ENCODE measurements around the gene MAPK10.
A peak's percentile ranks its signal among the peaks of the same experiment; 100 is the strongest.
"Not testable (repeated sequence)": the region's sequence is repeated elsewhere in the genome, so short reads cannot be mapped to it uniquely, and the experiment has no call there.

MAPK10 gene

GRCh38 chr4:86100539-86101215, 259.2 kb downstream of the MAPK10 start:
- no peak for DNase-seq

GRCh38 chr4:86099348-86099747, 260.5 kb downstream of the MAPK10 start:
- no peak for DNase-seq

GRCh38 chr4:86098691-86099090, 261.2 kb downstream of the MAPK10 start:
- DNase-seq, result no peak

GRCh38 chr4:86096373-86096772, 263.5 kb downstream of the MAPK10 start:
- DNase-seq, result no peak

- peak; percentile 56 for DNase-seq
Observed at GRCh38 chr4:86092684-86093083, 267.2 kb downstream of the MAPK10 start.

- DNase-seq, result no peak
Observed at GRCh38 chr4:86091201-86091600, 268.7 kb downstream of the MAPK10 start.

- DNase-seq, result no peak
Observed at GRCh38 chr4:86089781-86090323, 270.0 kb downstream of the MAPK10 start.

GRCh38 chr4:86089053-86089452, 270.8 kb downstream of the MAPK10 start:
- no peak for DNase-seq

GRCh38 chr4:86075796-86076195, 284.1 kb downstream of the MAPK10 start:
- DNase-seq, result not testable (repeated sequence)

- no peak for DNase-seq
Observed at GRCh38 chr4:86060341-86060740, 299.5 kb downstream of the MAPK10 start.

GRCh38 chr4:86058621-86059020, 301.2 kb downstream of the MAPK10 start:
- no peak for DNase-seq

- DNase-seq, result no peak
Observed at GRCh38 chr4:86055898-86056297, 304.0 kb downstream of the MAPK10 start.

GRCh38 chr4:86054286-86055032, 305.4 kb downstream of the MAPK10 start:
- no peak for DNase-seq

- DNase-seq, result peak; percentile 15
Observed at GRCh38 chr4:86050496-86050895, 309.4 kb downstream of the MAPK10 start.

GRCh38 chr4:86048426-86048825, 311.4 kb downstream of the MAPK10 start:
- no peak for DNase-seq

GRCh38 chr4:86044593-86044985, 315.3 kb downstream of the MAPK10 start:
- DNase-seq, result no peak

- peak; percentile 10 for DNase-seq
Observed at GRCh38 chr4:86043755-86044592, 315.9 kb downstream of the MAPK10 start.

GRCh38 chr4:86038037-86038436, 321.8 kb downstream of the MAPK10 start:
- DNase-seq, result no peak

GRCh38 chr4:86036736-86037135, 323.1 kb downstream of the MAPK10 start:
- no peak for DNase-seq

- DNase-seq, result no peak
Observed at GRCh38 chr4:86035688-86036087, 324.2 kb downstream of the MAPK10 start.

- DNase-seq, result no peak
Observed at GRCh38 chr4:86034616-86035015, 325.2 kb downstream of the MAPK10 start.

GRCh38 chr4:86033171-86033570, 326.7 kb downstream of the MAPK10 start:
- DNase-seq, result no peak

GRCh38 chr4:86032476-86033022, 327.3 kb downstream of the MAPK10 start:
- DNase-seq, result peak; percentile 67

Data from kidney glomerular epithelial cell (primary cell).